ENCODE results near the gene TTF1.

DNA sequence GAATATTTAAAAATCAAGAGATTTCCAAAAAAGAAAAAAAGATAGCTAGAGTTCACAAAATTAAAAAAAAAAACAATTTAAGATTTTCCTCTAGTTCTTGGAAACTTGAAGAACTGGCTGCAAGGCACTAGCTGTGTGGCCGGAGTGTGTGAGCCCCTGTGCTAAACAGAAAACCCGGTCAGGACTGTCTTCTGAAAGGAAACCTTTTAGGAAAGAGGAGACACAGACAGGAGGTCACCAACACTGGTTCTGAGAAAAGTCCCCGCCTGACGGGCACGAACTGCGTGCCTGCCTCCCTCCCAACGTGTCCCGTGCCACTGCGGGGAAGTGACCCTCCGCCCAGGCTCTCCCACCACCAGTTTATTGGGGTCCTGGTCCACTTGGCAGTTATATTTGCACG lies 15.2 kb downstream of the TTF1 start:
- TF ChIP-seq, protein P1, sequence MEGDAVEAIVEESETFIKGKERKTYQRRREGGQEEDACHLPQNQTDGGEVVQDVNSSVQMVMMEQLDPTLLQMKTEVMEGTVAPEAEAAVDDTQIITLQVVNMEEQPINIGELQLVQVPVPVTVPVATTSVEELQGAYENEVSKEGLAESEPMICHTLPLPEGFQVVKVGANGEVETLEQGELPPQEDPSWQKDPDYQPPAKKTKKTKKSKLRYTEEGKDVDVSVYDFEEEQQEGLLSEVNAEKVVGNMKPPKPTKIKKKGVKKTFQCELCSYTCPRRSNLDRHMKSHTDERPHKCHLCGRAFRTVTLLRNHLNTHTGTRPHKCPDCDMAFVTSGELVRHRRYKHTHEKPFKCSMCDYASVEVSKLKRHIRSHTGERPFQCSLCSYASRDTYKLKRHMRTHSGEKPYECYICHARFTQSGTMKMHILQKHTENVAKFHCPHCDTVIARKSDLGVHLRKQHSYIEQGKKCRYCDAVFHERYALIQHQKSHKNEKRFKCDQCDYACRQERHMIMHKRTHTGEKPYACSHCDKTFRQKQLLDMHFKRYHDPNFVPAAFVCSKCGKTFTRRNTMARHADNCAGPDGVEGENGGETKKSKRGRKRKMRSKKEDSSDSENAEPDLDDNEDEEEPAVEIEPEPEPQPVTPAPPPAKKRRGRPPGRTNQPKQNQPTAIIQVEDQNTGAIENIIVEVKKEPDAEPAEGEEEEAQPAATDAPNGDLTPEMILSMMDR (IDR thresholded peaks at IDR 0.05), result no peak
- no peak for TF ChIP-seq POLR2AphosphoS5 (IDR thresholded peaks at IDR 0.05; ENCODE audit: insufficient read depth in 1 of 2, low read depth in 1 of 2)
- TF ChIP-seq POLR2A (IDR thresholded peaks at IDR 0.05), result no peak

Data from vagina (tissue), 2 donors.